ENCODE measurements around the gene GABBR2.

DNA sequence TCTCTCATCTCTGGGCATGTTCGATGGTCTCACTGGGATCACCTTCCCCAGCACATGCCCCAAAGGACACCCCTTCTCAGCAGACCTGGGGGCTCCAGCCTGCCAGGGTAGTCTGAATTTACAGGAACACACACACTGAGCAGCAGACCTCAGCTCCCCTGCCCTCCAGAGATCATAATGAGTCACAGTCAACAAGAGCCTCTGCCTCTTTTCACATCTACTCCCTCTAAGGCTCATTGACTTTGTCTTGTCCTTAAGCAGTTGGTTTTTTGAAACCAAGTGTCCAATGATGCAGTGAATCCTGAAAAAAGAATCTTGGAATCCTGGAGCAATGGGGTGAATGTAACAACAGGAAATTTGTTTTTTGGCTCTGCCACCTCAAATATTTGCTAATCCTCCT is 20.8 kb downstream of the GABBR2 start:
- no peak for TF ChIP-seq POLR2A (IDR thresholded peaks at IDR 0.05; ENCODE audit: low read depth, low read length)
- no peak for TF ChIP-seq POLR2AphosphoS5 (IDR thresholded peaks at IDR 0.05; ENCODE audit: low read depth, low read length)

Measured in GM12892 (cell line).